GM15510 (cell line): ENCODE results near the gene MICAL2.

Source experiments
- POLR2A ChIP-seq: IDR thresholded peaks from 3 replicates; pipeline ENCODE4 v1.6.1; 2011; ENCODE audit warnings: borderline replicate concordance; ENCODE audit not compliant: insufficient read length; ENCODE audit errors: extremely low read depth

MICAL2 gene

GRCh38 chr11:12088047-12088481 lies 22.3 kb upstream of the MICAL2 start:
- no peak for TF ChIP-seq POLR2A

DNA sequence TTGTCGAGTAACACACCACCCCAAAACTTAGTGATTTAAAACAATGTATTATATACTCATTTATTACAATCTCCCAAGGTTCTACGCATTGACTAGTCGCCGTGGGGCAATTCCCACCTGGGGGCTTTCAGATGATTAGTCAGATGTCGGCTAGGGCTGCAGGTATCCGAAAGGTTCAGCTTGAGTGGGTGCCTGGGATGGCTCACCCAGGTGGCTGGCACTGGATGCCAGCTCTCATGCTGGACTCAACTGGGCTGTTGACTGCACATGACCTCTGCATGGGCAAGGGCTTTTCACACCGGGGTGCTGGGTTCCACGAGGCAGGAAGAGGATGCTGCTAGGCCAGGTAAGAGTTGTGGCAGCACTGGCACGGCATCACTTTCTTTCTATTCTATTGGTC lies 21.9 kb upstream of the MICAL2 start:
- TF ChIP-seq POLR2A: no peak

- TF ChIP-seq POLR2A: no peak
Observed at GRCh38 chr11:12089041-12089440, 21.3 kb upstream of the MICAL2 start.

DNA sequence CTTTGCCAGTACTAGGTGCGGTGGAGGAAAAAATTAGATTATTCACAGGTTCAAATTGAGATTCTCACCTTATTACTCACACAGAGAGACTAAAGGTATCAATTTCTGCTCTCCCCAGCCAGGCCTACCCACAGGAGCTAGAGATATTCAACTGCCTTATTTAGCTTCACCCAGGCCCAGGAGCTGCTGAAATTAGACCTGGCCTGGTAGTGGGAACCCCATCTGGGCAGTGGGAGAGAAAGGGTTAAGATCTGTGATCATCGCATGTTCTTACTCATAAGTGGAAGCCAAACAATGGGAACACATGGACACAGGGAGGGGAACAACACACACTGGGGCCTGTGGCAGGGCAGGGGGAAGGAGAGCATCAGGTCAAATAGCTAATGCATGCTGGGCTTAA lies 20.9 kb upstream of the MICAL2 start:
- no peak for TF ChIP-seq POLR2A

- TF ChIP-seq POLR2A: no peak
Observed at GRCh38 chr11:12090061-12090591, 20.3 kb upstream of the MICAL2 start.

DNA sequence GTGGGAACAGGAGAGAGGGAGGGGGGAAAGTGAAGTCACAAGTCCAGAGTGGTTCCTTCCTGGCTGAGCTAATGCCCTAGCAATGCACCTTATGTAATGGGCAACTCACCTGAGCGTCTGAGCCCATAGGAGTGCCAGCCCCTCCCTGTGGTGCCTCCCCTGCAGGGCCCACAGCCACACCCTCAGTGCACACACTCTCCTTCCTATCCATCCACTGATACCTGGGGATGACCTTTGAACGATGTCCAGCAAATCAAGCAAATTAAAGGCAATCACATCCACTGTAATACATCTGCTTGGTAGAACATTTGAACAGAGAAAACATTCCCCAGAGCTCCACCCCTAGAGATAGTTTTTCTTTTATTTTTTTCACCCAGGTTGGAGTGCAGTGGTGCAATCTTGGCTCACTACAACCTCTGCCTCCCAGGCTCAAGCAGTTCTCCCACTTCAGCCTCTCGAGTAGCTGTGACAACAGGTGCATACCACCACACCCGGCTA lies 19.6 kb upstream of the MICAL2 start:
- TF ChIP-seq POLR2A: no peak

DNA sequence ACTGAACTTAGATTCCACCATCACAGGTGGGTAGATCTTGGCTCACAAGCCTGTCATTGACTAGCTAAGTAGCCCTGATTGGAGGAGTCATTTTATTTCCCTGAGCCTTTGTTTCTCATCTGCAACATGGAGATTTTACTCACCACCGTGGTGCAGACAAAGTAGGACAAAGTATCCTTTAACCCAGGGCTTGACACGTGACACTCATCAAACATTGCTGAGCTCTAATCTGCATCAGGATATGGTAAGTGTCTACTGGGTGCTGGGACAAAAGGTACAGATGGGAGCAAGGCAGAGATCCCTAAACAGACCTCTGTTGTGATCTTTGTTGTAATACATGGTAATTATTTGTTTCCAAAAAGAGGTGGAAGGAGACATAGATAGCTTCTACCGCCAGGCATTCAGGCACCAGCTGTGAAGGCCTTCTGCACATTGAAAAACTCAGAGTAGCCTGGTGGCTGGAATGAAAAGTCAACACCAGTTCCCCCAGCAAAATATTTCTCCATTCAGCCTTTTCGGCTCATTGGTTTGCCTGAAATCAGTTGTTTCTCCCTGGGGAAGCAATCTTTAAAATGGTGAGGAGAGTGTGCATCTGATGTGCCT lies 18.3 kb upstream of the MICAL2 start:
- TF ChIP-seq POLR2A: no peak

DNA sequence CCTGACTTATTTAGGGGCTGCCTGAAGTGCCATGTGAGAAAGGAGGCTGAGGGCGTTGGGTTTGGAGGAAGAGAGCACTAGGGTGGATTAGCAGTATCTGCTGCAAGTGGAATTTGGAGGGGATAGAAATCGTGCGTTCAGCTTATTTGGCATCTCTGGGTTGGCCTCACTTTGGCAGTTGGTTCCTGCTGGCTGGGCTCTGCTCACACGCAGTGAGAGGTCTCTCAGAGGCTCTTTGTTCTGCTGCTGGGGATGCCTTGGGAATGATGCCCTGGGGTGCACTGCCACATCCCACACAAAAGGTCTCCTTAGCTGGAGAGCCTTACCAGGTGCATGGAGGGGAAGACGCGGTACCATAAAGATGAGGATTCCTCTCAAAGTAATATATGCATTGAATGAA lies 17.7 kb upstream of the MICAL2 start:
- no peak for TF ChIP-seq POLR2A

DNA sequence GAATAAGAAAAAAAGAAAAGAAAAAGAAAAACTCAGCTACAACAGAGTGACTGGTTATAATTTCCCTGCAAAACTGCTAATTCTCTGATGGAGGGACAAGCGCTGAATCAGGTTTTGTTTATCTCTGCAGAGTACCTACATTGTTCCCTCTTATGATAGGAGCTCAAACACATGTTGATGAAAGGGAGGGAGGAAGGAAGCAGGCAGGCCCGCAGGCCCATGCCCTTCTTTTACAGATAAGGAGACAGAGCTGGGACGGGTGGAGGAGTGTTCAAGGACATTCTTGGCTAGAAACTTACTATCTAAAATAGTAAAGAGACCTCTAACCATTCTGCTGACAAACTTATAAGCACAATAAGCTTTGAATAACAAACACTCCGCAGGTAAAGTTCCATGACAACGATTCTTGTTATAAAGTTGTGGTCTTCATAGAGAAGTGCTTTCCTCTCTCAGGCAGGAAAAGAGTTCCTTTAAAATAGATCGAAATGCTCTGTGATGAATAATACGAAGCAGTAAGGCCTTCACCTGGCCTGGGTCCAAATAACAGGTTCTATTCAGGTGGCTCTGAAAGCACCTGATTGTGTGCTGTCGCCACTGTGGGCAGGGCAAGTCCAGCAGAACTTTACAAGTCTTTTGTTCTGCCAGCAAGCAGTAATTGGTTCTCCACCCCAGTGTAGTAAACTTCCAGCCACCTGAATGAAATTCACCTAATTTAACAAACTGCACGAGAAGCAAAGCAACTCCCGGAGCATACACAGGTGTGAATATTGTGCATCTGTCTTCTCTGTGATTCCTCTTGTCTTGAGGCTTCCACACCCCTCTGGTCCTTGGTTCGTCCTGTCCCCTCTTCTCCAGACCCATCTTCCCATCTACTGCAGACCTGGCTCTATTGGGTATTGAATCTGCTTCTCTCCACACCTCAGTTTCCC lies 15.3 kb upstream of the MICAL2 start:
- no peak for TF ChIP-seq POLR2A

DNA sequence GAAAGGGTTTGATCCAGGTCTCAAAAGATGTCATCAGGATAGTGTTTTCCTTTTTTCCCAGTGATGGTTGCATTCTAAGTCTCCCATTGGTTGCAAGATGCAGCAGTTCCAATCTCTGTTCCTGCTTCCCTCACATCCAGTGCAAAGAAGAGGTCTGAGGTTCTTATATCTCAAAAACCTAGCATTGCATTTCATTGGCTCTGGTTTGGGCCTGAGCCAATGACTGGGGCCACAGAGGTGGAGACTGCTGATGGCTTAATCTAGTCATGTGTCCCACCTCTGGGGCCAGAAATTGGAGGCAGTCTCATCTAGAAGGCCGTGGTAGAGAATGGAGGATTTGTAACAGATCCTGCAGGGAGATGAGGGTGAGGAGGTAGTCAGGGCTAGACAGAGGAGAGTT lies 13.2 kb upstream of the MICAL2 start:
- no peak for TF ChIP-seq POLR2A

DNA sequence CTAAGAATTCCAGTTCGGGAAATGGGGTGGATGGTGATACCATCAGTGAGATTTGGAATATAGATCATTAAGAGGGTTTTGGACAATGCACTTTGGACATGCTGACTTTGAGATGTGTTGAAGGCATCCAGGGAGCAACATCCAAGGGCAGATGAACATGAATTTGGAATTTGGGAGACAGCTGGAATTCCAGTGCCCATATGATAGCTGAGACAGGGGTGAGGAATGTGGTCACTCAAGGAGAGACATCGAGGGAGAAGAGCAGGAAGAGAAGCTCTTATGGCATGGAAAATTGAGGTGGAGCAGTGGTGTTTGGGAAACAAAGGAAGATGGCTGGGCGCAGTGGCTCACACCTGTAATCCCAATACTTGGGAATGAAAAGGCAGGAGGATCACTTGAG lies 11.8 kb upstream of the MICAL2 start:
- no peak for TF ChIP-seq POLR2A

GRCh38 chr11:12099132-12099873 lies 11.1 kb upstream of the MICAL2 start:
- no peak for TF ChIP-seq POLR2A

GRCh38 chr11:12100429-12100828 lies 10.0 kb upstream of the MICAL2 start:
- no peak for TF ChIP-seq POLR2A

DNA sequence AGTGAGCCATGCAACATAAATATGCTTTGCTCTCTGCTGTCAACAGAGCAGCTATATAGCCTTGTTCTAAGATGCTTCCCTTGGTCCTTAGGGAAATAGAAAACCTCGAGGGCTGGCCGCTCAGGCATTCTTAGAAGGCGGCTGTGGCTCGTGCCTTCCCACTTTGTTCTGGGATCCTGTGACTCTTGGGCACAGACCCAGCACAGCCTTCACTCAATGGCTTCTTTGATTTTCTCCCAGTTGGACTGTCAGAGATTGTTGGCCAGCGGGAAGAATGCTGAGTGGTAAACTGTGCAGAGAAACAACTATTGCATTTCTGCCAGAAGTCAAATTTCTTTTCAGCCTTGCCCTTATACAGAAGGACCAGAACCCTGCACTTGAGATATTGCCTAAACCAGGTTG lies 9.5 kb upstream of the MICAL2 start:
- TF ChIP-seq POLR2A: no peak

DNA sequence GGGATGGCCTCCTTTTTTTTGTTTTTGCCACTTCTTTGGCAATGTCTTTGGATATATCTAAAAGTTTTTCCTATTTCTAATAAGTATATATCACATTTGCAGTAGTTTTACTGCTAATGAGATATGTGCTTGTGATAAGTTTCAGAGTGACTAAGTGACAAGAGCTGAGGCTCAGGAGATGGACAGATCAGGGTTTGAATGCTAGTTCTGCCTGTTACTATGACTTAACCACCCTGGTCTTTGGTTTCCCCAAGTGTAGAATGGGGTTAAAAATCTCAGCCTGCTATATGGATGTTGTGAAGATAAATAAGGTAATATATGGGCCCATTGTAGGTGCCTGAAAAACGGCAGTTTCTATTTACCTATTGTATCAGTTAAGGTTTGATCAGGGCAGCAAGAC lies 9.1 kb upstream of the MICAL2 start:
- no peak for TF ChIP-seq POLR2A

GRCh38 chr11:12102588-12103410 lies 7.6 kb upstream of the MICAL2 start:
- TF ChIP-seq POLR2A: no peak
